SHP77 treated with DMSO at 0.1 percent for 48 hours (cell line): ENCODE measurements around the gene GMDS.
A peak's percentile ranks its signal among the peaks of the same experiment; 100 is the strongest.

Experiments used
- DNase-seq: peaks from one replicate; lab custom pipeline; 2025; lab: John Stamatoyannopoulos, UW

The GMDS gene

GRCh38 chr6:1612974-1613306 is 632.5 kb downstream of the GMDS start:
- DNase-seq = no peak

- no peak for DNase-seq
These were observed 633.0 kb downstream of the GMDS start for GRCh38 chr6:1612299-1612973.

GRCh38 chr6:1611572-1612298 is 633.7 kb downstream of the GMDS start:
- no peak for DNase-seq

- DNase-seq = no peak
These were observed 634.2 kb downstream of the GMDS start for GRCh38 chr6:1611322-1611571.

GRCh38 chr6:1610497-1611321 is 634.7 kb downstream of the GMDS start:
- DNase-seq = no peak

GRCh38 chr6:1609648-1610496 is 635.5 kb downstream of the GMDS start, which contains the start of gene FOXC1:
Gene FOXC1 (plus strand): TSS chr6:1609915. CDS start chr6:1610446, 531 bp downstream.
- peak; percentile 39 for DNase-seq

GRCh38 chr6:1609041-1609647 is 636.3 kb downstream of the GMDS start:
- no peak for DNase-seq

- no peak for DNase-seq
These were observed 637.0 kb downstream of the GMDS start for GRCh38 chr6:1608222-1609040.

GRCh38 chr6:1607516-1608221 is 637.7 kb downstream of the GMDS start:
- DNase-seq = no peak

- no peak for DNase-seq
These were observed 638.5 kb downstream of the GMDS start for GRCh38 chr6:1606780-1607515.

- no peak for DNase-seq
These were observed 639.3 kb downstream of the GMDS start for GRCh38 chr6:1605893-1606779.

- DNase-seq = no peak
These were observed 640.2 kb downstream of the GMDS start for GRCh38 chr6:1605004-1605892.

- DNase-seq = no peak
These were observed 641.0 kb downstream of the GMDS start for GRCh38 chr6:1604158-1605003.

- DNase-seq = no peak
These were observed 641.7 kb downstream of the GMDS start for GRCh38 chr6:1603708-1604107.

- no peak for DNase-seq
These were observed 643.2 kb downstream of the GMDS start for GRCh38 chr6:1602049-1602713.
